Caco-2 (cell line): Measurements from ENCODE around the gene PTTG2. TPM values are rescaled to one million over a fixed set of nuclear protein-coding genes. Genes with fewer than 3 reads are reported as not detected.

Experiments used
- BruUV-seq: library from RNA; stranded (reverse); fragments of 400-500 nt; replicated peaks from 2 replicates; lab custom pipeline; 2021; lab: Mats Ljungman, UMichigan
- CTCF ChIA-PET: fragments of 300-600 bp; sonication (Branson Sonifier 250); formaldehyde crosslinking; loops from one replicate; lab custom pipeline; 2022; ENCODE audit warnings: antibody characterized with exemption; lab: Charles Lee
- POLR2A ChIA-PET: fragments of 300-600 bp; sonication (Branson Sonifier 250); formaldehyde crosslinking; loops from one replicate; lab custom pipeline; 2022; ENCODE audit warnings: antibody characterized with exemption; lab: Charles Lee
- DNase-seq, 2 experiments: peaks; one replicate each; pipeline versions ENCODE4 v3.0.0 to v3.0.0-alpha.2; 2020 to 2022
- H3K27me3 ChIP-seq: replicated peaks from 2 replicates; pipeline ENCODE4 v1.6.0; 2011; ENCODE audit warnings: low read length; ENCODE audit not compliant: control insufficient read depth, insufficient read depth
- H3K36me3 ChIP-seq: 2 replicates; pipeline ENCODE4 v1.5.1; 2011; ENCODE audit warnings: low read length; ENCODE audit not compliant: control insufficient read depth, insufficient read depth
- H3K4me1 ChIP-seq: fragments of 250-450 bp; sonication (Bioruptor Pico); 2 replicates; pipeline ENCODE4 v1.5.1; 2020; ENCODE audit warnings: mild to moderate bottlenecking
- H3K4me3 ChIP-seq: 2 replicates; pipeline ENCODE4 v1.5.1; 2011; ENCODE audit warnings: low read depth, mild to moderate bottlenecking, control low read depth, low read length
- H3K9me3 ChIP-seq: fragments of 250-450 bp; sonication (Bioruptor Pico); 2 replicates; pipeline ENCODE4 v1.5.1; 2020; ENCODE audit warnings: mild to moderate bottlenecking, moderate library complexity
- H3K27ac Mint-ChIP-seq: one replicate; pipeline ENCODE4 v1.8.0; 2022; ENCODE audit warnings: mixed read lengths; ENCODE audit not compliant: unreplicated experiment
- H3K27me3 Mint-ChIP-seq: one replicate; pipeline ENCODE4 v1.8.0; 2022; ENCODE audit warnings: mixed read lengths; ENCODE audit not compliant: insufficient read depth, unreplicated experiment
- H3K36me3 Mint-ChIP-seq: one replicate; pipeline ENCODE4 v1.8.0; 2022; ENCODE audit warnings: mild to moderate bottlenecking, mixed read lengths; ENCODE audit not compliant: insufficient read depth, unreplicated experiment
- H3K4me1 Mint-ChIP-seq: one replicate; pipeline ENCODE4 v1.8.0; 2022; ENCODE audit warnings: low read depth, mixed read lengths; ENCODE audit not compliant: unreplicated experiment
- H3K4me3 Mint-ChIP-seq: one replicate; pipeline ENCODE4 v1.8.0; 2022; ENCODE audit warnings: mild to moderate bottlenecking, moderate library complexity, mixed read lengths; ENCODE audit not compliant: unreplicated experiment
- H3K9me3 Mint-ChIP-seq: one replicate; pipeline ENCODE4 v1.8.0; 2022; ENCODE audit warnings: mixed read lengths; ENCODE audit not compliant: unreplicated experiment
- CTCF ChIP-seq, 2 experiments: fragments of 200-600 bp in 1 of 2; IDR thresholded peaks; 1 replicate in 1 of 2; 2 replicates in 1 of 2; pipeline versions ENCODE4 v1.5.1 to v1.8.0; 2011 to 2022; ENCODE audit warnings: antibody characterized with exemption in 1 of 2, control low read depth in 1 of 2, inconsistent platforms in 1 of 2, low read depth in 1 of 2, low read length in 1 of 2, mild to moderate bottlenecking in 1 of 2, moderate library complexity in 1 of 2; ENCODE audit not compliant: insufficient read depth in 1 of 2, severe bottlenecking in 1 of 2, unreplicated experiment in 1 of 2
- intact Hi-C: fragments of 100-400 bp; cut with micrococcal nuclease; formaldehyde crosslinking; loops from one replicate; pipeline ENCODE4 v1.10.0; 2022; ENCODE audit not compliant: unreplicated experiment
- total RNA-seq: library from RNA; stranded (reverse); gene quantifications from 2 replicates; pipeline ENCODE4 v1.2.3, GENCODE V29; 2022

The PTTG2 gene
- total RNA-seq, 1 experiment from 2014 or later = not detected

- H3K9me3 Mint-ChIP-seq = peaks cover 10% of the 10 kb centered on the region
- no TSS peak for BruUV-seq
- H3K9me3 ChIP-seq = no peaks in the 10 kb centered on the region
- no peak overlapping the region for H3K4me3 Mint-ChIP-seq
- H3K4me1 ChIP-seq = peaks cover 4% of the 10 kb centered on the region
- no peaks in the 10 kb centered on the region for H3K36me3 ChIP-seq
- H3K4me3 ChIP-seq = no peak overlapping the region
- H3K27me3 ChIP-seq = no peaks in the 10 kb centered on the region
- intact Hi-C loops = no loop called here
- no peaks in the 10 kb centered on the region for H3K27me3 Mint-ChIP-seq
- peaks cover 6% of the 10 kb centered on the region for H3K36me3 Mint-ChIP-seq
- H3K27ac Mint-ChIP-seq = no peak overlapping the region
- H3K4me1 Mint-ChIP-seq = peaks cover 14% of the 10 kb centered on the region
- POLR2A ChIA-PET = no interaction called here
- no peak for TF ChIP-seq CTCF (IDR thresholded peaks at IDR 0.05; ENCODE audit: insufficient read depth in 1 of 2, low read depth in 1 of 2, low read length in 1 of 2, severe bottlenecking in 1 of 2, unreplicated experiment in 1 of 2)
- DNase-seq = no peak
- CTCF ChIA-PET = no interaction called here
Measured at GRCh38 chr4:37994569-37994968, 34.4 kb downstream of the PTTG2 start.

GRCh38 chr4:37995299-37995821, 35.2 kb downstream of the PTTG2 start:
- no peaks in the 10 kb centered on the region for H3K4me1 ChIP-seq
- DNase-seq = no peak
- ChIA-PET POLR2A (no interaction called here), CTCF (no interaction called here)
- Mint-ChIP-seq H3K27ac (no peak overlapping the region), H3K4me1 (peaks cover 11% of the 10 kb centered on the region), H3K36me3 (peaks cover 6% of the 10 kb centered on the region), H3K9me3 (peaks cover 10% of the 10 kb centered on the region), H3K27me3 (no peaks in the 10 kb centered on the region), H3K4me3 (no peak overlapping the region)
- no TSS peak for BruUV-seq
- intact Hi-C loops = no loop called here
- H3K4me3 ChIP-seq = no peak overlapping the region
- no peaks in the 10 kb centered on the region for H3K27me3 ChIP-seq
- no peak for TF ChIP-seq CTCF (IDR thresholded peaks at IDR 0.05; ENCODE audit: insufficient read depth in 1 of 2, low read depth in 1 of 2, low read length in 1 of 2, severe bottlenecking in 1 of 2, unreplicated experiment in 1 of 2)
- no peaks in the 10 kb centered on the region for H3K36me3 ChIP-seq
- H3K9me3 ChIP-seq = no peaks in the 10 kb centered on the region

- Mint-ChIP-seq H3K9me3 (peaks cover 10% of the 10 kb centered on the region), H3K4me1 (peaks cover 11% of the 10 kb centered on the region), H3K4me3 (no peak overlapping the region), H3K27ac (no peak overlapping the region), H3K36me3 (peaks cover 6% of the 10 kb centered on the region), H3K27me3 (no peaks in the 10 kb centered on the region)
- DNase-seq = no peak
- Histone ChIP-seq H3K4me3 (no peak overlapping the region), H3K9me3 (no peaks in the 10 kb centered on the region), H3K36me3 (no peaks in the 10 kb centered on the region), H3K27me3 (no peaks in the 10 kb centered on the region), H3K4me1 (no peaks in the 10 kb centered on the region)
- BruUV-seq = no TSS peak
- intact Hi-C loops = no loop called here
- POLR2A ChIA-PET = no interaction called here
- no peak for TF ChIP-seq CTCF (IDR thresholded peaks at IDR 0.05; ENCODE audit: insufficient read depth in 1 of 2, low read depth in 1 of 2, low read length in 1 of 2, severe bottlenecking in 1 of 2, unreplicated experiment in 1 of 2)
- CTCF ChIA-PET = no interaction called here
Measured at GRCh38 chr4:37995981-37996775, 36.0 kb downstream of the PTTG2 start.
